Measurements from ENCODE around the gene SHISAL2A.

SHISAL2A gene

GRCh38 chr1:52641307-52641706 is 8.3 kb downstream of the SHISAL2A start:
- DNase-seq (ENCODE audit: insufficient read length) (no peak), FAIRE-seq (peak; percentile 90)
- TF ChIP-seq POLR2AphosphoS5 (IDR thresholded peaks at IDR 0.05; ENCODE audit: low read depth, low read length) (no peak), POLR2A (IDR thresholded peaks at IDR 0.05; ENCODE audit: low read depth, low read length) (no peak), TAF1 (IDR thresholded peaks at IDR 0.05; ENCODE audit: borderline replicate concordance, low read depth, low read length) (no peak)

- no peak for DNase-seq (ENCODE audit: insufficient read length)
- no peak for FAIRE-seq
- TF ChIP-seq POLR2A (IDR thresholded peaks at IDR 0.05; ENCODE audit: low read depth, low read length) = no peak
- no peak for TF ChIP-seq POLR2AphosphoS5 (IDR thresholded peaks at IDR 0.05; ENCODE audit: low read depth, low read length)
- no peak for TF ChIP-seq TAF1 (IDR thresholded peaks at IDR 0.05; ENCODE audit: borderline replicate concordance, low read depth, low read length)
Measured at GRCh38 chr1:52645261-52645660, 12.3 kb downstream of the SHISAL2A start.

- FAIRE-seq (no peak), DNase-seq (ENCODE audit: insufficient read length) (no peak)
- TF ChIP-seq POLR2A (IDR thresholded peaks at IDR 0.05; ENCODE audit: low read depth, low read length) = no peak
- no peak for TF ChIP-seq POLR2AphosphoS5 (IDR thresholded peaks at IDR 0.05; ENCODE audit: low read depth, low read length)
- no peak for TF ChIP-seq TAF1 (IDR thresholded peaks at IDR 0.05; ENCODE audit: borderline replicate concordance, low read depth, low read length)
Measured at GRCh38 chr1:52651904-52652303, 18.9 kb downstream of the SHISAL2A start.

- no peak for FAIRE-seq
- TF ChIP-seq TAF1 (IDR thresholded peaks at IDR 0.05; ENCODE audit: borderline replicate concordance, low read depth, low read length) (no peak), POLR2A (IDR thresholded peaks at IDR 0.05; ENCODE audit: low read depth, low read length) (no peak), POLR2AphosphoS5 (IDR thresholded peaks at IDR 0.05; ENCODE audit: low read depth, low read length) (no peak)
Measured at GRCh38 chr1:52653207-52653849, 20.4 kb downstream of the SHISAL2A start.

GRCh38 chr1:52654063-52654462 is 21.1 kb downstream of the SHISAL2A start:
- no peak for FAIRE-seq
- TF ChIP-seq TAF1 (IDR thresholded peaks at IDR 0.05; ENCODE audit: borderline replicate concordance, low read depth, low read length) (no peak), POLR2AphosphoS5 (IDR thresholded peaks at IDR 0.05; ENCODE audit: low read depth, low read length) (no peak), POLR2A (IDR thresholded peaks at IDR 0.05; ENCODE audit: low read depth, low read length) (no peak)
- DNase-seq (ENCODE audit: insufficient read length) = no peak

More at GRCh38 chr1:52653207-52653849, 20.4 kb downstream of the SHISAL2A start:
- no peak for DNase-seq (ENCODE audit: insufficient read length)

- DNase-seq (ENCODE audit: insufficient read length) = no peak
- no peak for TF ChIP-seq TAF1 (IDR thresholded peaks at IDR 0.05; ENCODE audit: borderline replicate concordance, low read depth, low read length)
- no peak for TF ChIP-seq POLR2A (IDR thresholded peaks at IDR 0.05; ENCODE audit: low read depth, low read length)
- no peak for TF ChIP-seq POLR2AphosphoS5 (IDR thresholded peaks at IDR 0.05; ENCODE audit: low read depth, low read length)
- FAIRE-seq = no peak
Measured at GRCh38 chr1:52657702-52658101, 24.7 kb downstream of the SHISAL2A start.

- TF ChIP-seq POLR2AphosphoS5 (IDR thresholded peaks at IDR 0.05; ENCODE audit: low read depth, low read length) (no peak), TAF1 (IDR thresholded peaks at IDR 0.05; ENCODE audit: borderline replicate concordance, low read depth, low read length) (no peak), POLR2A (IDR thresholded peaks at IDR 0.05; ENCODE audit: low read depth, low read length) (no peak)
- DNase-seq (ENCODE audit: insufficient read length) (no peak), FAIRE-seq (no peak)
Measured at GRCh38 chr1:52658795-52659194, 25.8 kb downstream of the SHISAL2A start.

- peak; percentile 51 for FAIRE-seq
- TF ChIP-seq POLR2A (IDR thresholded peaks at IDR 0.05; ENCODE audit: low read depth, low read length) (no peak), TAF1 (IDR thresholded peaks at IDR 0.05; ENCODE audit: borderline replicate concordance, low read depth, low read length) (no peak), POLR2AphosphoS5 (IDR thresholded peaks at IDR 0.05; ENCODE audit: low read depth, low read length) (no peak)
- DNase-seq (ENCODE audit: insufficient read length) = no peak
Measured at GRCh38 chr1:52659356-52659755, 26.4 kb downstream of the SHISAL2A start.

GRCh38 chr1:52659851-52660596 is 27.1 kb downstream of the SHISAL2A start:
- TF ChIP-seq POLR2AphosphoS5 (IDR thresholded peaks at IDR 0.05; ENCODE audit: low read depth, low read length) (no peak), TAF1 (IDR thresholded peaks at IDR 0.05; ENCODE audit: borderline replicate concordance, low read depth, low read length) (no peak), POLR2A (IDR thresholded peaks at IDR 0.05; ENCODE audit: low read depth, low read length) (no peak)
- no peak for DNase-seq (ENCODE audit: insufficient read length)
- FAIRE-seq = no peak

GRCh38 chr1:52660807-52661206 is 27.8 kb downstream of the SHISAL2A start:
- DNase-seq (ENCODE audit: insufficient read length) (no peak), FAIRE-seq (no peak)
- TF ChIP-seq POLR2AphosphoS5 (IDR thresholded peaks at IDR 0.05; ENCODE audit: low read depth, low read length) (no peak), TAF1 (IDR thresholded peaks at IDR 0.05; ENCODE audit: borderline replicate concordance, low read depth, low read length) (no peak), POLR2A (IDR thresholded peaks at IDR 0.05; ENCODE audit: low read depth, low read length) (no peak)

GRCh38 chr1:52662645-52663313 is 29.8 kb downstream of the SHISAL2A start:
- FAIRE-seq (no peak), DNase-seq (ENCODE audit: insufficient read length) (no peak)
- TF ChIP-seq TAF1 (IDR thresholded peaks at IDR 0.05; ENCODE audit: borderline replicate concordance, low read depth, low read length) (no peak), POLR2AphosphoS5 (IDR thresholded peaks at IDR 0.05; ENCODE audit: low read depth, low read length) (no peak), POLR2A (IDR thresholded peaks at IDR 0.05; ENCODE audit: low read depth, low read length) (no peak)
